D721Med (cell line): Measurements from ENCODE around the gene PHLPP1.
A peak's percentile ranks its signal among the peaks of the same experiment; 100 is the strongest.

Source experiments
- DNase-seq: peaks from one replicate; pipeline ENCODE4 v3.0.0; 2011; ENCODE audit warnings: low spot score; ENCODE audit not compliant: insufficient read length
- FAIRE-seq: peaks from 2 replicates; lab custom pipeline; 2011; peaks lifted over from hg19 to GRCh38; lab: Jason Lieb, UNC
- TF ChIP-seq, protein P1 (sequence below): IDR thresholded peaks from 2 replicates; pipeline ENCODE4 v1.5.1; 2012; ENCODE audit warnings: mild to moderate bottlenecking, control low read depth; ENCODE audit not compliant: insufficient read depth; ENCODE audit errors: missing control alignments

Gene PHLPP1

DNA sequence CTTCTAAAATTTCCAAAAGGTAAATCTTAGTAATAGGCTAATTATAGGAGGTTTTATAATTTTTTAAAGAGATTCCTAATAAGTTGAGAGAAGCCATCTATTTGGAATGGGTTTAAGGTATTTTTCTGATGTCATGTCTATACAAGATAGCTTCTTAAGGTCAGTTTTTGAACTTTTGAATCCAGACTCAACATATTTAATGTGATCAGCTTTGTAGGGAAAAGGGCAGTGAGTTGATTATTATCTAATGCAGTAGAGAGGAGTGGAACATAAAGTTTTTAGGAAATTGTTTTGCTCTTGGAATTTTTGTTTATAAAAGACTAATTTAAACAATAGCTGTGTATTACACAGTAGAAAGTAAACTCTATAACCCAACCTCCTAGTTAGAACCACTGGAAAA, 96.3 kb downstream of the PHLPP1 start:
- TF ChIP-seq, protein P1, sequence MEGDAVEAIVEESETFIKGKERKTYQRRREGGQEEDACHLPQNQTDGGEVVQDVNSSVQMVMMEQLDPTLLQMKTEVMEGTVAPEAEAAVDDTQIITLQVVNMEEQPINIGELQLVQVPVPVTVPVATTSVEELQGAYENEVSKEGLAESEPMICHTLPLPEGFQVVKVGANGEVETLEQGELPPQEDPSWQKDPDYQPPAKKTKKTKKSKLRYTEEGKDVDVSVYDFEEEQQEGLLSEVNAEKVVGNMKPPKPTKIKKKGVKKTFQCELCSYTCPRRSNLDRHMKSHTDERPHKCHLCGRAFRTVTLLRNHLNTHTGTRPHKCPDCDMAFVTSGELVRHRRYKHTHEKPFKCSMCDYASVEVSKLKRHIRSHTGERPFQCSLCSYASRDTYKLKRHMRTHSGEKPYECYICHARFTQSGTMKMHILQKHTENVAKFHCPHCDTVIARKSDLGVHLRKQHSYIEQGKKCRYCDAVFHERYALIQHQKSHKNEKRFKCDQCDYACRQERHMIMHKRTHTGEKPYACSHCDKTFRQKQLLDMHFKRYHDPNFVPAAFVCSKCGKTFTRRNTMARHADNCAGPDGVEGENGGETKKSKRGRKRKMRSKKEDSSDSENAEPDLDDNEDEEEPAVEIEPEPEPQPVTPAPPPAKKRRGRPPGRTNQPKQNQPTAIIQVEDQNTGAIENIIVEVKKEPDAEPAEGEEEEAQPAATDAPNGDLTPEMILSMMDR: no peak
- no peak for DNase-seq
- FAIRE-seq: no peak

- TF ChIP-seq, protein P1: no peak
- FAIRE-seq (no peak), DNase-seq (no peak)
These were observed 96.9 kb downstream of the PHLPP1 start for GRCh38 chr18:62812242-62812641.

DNA sequence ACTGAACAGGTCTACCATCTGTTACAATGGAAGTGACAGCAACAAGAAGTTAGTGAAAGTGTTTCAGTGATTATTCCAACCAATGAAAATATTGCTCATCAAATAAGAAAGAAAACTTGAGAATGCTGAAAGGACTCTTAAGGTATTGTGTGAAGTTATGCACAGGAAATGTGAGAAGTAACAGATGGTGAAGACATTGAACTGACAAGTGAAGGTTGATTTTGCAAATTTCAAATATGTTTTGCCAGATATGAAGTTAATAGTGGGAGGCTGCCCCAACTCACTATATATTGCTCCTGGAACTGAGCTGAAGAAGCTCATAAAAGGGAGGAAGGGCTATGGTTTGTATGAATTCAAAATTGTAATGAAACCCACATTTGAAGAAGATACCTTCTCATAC, 97.5 kb downstream of the PHLPP1 start:
- TF ChIP-seq, protein P1: no peak
- FAIRE-seq (no peak), DNase-seq (no peak)

GRCh38 chr18:62814132-62814759, 98.9 kb downstream of the PHLPP1 start:
- peak; percentile 100 for FAIRE-seq
- TF ChIP-seq, protein P1: no peak
- DNase-seq: peak; percentile 49

GRCh38 chr18:62825382-62825781, 110.0 kb downstream of the PHLPP1 start:
- DNase-seq: no peak
- TF ChIP-seq, protein P1: no peak
- no peak for FAIRE-seq

DNA sequence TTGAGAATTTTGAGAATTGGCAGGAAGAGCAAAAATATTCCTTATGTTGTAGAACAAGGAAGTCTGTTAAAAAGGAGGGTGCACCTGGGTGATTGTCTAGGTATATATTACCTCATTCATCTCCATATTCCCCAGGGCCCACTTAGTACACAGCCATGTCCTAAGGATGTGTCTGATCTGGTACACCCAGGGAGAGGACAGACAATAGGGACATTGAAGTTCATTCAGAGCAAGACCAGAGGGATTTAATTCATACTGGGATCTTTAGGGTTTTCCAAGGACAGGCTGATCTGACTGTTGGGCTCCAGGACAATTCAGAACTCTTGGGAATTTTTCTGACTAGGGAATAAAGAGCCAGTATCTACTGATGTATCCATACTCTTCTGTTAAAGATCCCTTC, 112.1 kb downstream of the PHLPP1 start:
- DNase-seq (no peak), FAIRE-seq (no peak)
- TF ChIP-seq, protein P1: no peak

DNA sequence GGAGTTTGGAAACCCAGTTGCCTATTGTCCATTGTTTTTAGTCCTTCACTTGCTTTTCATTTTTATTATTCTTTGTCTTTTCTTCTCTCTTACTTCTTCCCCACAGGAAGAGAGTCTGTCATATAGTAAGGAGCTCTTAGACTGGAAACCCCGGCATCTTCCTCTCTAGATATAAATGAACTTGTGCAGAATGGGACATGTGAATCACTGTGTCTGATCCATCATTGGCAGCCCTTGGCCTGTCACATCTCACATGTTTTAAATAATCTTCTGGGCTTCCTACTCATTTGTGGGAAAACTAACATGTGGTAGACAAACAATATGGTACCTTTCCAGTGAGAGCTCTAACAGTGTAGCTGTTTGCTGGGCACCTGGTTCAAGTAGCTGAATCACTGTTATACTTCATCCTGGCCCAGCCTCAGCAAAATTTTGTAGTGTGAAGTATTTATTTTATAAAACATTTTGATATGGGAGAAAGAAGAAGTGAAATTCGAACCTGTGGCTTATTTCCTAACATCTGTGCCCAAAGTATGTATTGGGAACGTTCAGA, 112.8 kb downstream of the PHLPP1 start:
- DNase-seq (no peak), FAIRE-seq (no peak)
- TF ChIP-seq, protein P1: no peak
